ENCODE results near the gene VDR.

DNA sequence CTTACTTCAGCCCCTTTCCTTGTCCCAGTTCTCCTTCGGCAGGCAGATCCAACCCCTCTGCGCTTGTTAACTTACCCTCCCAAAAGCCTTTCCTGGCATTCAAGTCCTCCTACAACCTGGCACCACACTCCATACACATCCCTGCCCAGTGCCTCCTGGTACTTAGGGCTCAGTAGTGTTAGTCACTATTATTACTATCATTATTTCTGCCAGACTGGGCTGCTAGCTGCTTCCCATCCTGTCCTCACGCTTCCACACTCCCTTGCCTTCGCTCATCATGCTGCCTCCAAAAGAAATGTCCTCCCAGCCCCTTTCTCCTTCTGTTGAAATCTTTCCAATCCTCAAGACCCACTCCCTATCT is 83.5 kb downstream of the VDR start:
- TF ChIP-seq RAD21 (IDR thresholded peaks at IDR 0.05; ENCODE audit: low read depth) (no peak), SP1 (IDR thresholded peaks at IDR 0.05; ENCODE audit: low read depth) (no peak), SIN3A (IDR thresholded peaks at IDR 0.05; ENCODE audit: low read depth) (no peak), SRF (IDR thresholded peaks at IDR 0.05; ENCODE audit: low read depth) (no peak), YY1 (IDR thresholded peaks at IDR 0.05; ENCODE audit: extremely low read depth, insufficient replicate concordance, low read depth, low read length) (no peak), FOSL1 (IDR thresholded peaks at IDR 0.05; ENCODE audit: low read depth) (no peak), POLR2A (IDR thresholded peaks at IDR 0.05; ENCODE audit: borderline replicate concordance, extremely low read depth, insufficient read depth, insufficient read length) (no peak), CEBPB (IDR thresholded peaks at IDR 0.05; ENCODE audit: low read depth) (no peak)
- TF ChIP-seq, protein P1, sequence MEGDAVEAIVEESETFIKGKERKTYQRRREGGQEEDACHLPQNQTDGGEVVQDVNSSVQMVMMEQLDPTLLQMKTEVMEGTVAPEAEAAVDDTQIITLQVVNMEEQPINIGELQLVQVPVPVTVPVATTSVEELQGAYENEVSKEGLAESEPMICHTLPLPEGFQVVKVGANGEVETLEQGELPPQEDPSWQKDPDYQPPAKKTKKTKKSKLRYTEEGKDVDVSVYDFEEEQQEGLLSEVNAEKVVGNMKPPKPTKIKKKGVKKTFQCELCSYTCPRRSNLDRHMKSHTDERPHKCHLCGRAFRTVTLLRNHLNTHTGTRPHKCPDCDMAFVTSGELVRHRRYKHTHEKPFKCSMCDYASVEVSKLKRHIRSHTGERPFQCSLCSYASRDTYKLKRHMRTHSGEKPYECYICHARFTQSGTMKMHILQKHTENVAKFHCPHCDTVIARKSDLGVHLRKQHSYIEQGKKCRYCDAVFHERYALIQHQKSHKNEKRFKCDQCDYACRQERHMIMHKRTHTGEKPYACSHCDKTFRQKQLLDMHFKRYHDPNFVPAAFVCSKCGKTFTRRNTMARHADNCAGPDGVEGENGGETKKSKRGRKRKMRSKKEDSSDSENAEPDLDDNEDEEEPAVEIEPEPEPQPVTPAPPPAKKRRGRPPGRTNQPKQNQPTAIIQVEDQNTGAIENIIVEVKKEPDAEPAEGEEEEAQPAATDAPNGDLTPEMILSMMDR (IDR thresholded peaks at IDR 0.05 in 2 of 3, conservative IDR thresholded peaks at IDR 0.05 in 1 of 3; ENCODE audit: borderline replicate concordance in 1 of 3, insufficient read depth in 1 of 3, low read depth in 2 of 3, low read length in 2 of 3): no peak

All from HCT116 (cell line).